B cell (primary cell): ENCODE results near the gene EDC4.

Experiments
- EZH2 ChIP-seq: IDR thresholded peaks from 2 replicates; pipeline ENCODE4 v1.6.1; 2012; ENCODE audit warnings: borderline replicate concordance, low read depth, mild to moderate bottlenecking, moderate library complexity, low read length; ENCODE audit not compliant: insufficient read depth, poor library complexity, severe bottlenecking
- TF ChIP-seq, protein P1 (sequence below): fragments of 200-600 bp; IDR thresholded peaks from one replicate; pipeline ENCODE4 v1.8.0; 2022; ENCODE audit warnings: antibody characterized with exemption, mild to moderate bottlenecking

DNA sequence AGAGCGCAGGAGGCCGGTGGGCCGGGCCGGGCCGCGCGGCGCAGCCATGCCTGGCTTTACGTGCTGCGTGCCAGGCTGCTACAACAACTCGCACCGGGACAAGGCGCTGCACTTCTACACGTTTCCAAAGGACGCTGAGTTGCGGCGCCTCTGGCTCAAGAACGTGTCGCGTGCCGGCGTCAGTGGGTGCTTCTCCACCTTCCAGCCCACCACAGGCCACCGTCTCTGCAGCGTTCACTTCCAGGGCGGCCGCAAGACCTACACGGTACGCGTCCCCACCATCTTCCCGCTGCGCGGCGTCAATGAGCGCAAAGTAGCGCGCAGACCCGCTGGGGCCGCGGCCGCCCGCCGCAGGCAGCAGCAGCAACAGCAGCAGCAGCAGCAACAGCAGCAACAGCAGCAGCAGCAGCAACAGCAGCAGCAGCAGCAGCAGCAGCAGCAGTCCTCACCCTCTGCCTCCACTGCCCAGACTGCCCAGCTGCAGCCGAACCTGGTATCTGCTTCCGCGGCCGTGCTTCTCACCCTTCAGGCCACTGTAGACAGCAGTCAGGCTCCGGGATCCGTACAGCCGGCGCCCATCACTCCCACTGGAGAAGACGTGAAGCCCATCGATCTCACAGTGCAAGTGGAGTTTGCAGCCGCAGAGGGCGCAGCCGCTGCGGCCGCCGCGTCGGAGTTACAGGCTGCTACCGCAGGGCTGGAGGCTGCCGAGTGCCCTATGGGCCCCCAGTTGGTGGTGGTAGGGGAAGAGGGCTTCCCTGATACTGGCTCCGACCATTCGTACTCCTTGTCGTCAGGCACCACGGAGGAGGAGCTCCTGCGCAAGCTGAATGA lies 30.1 kb upstream of the EDC4 start:
- TF ChIP-seq, protein P1, sequence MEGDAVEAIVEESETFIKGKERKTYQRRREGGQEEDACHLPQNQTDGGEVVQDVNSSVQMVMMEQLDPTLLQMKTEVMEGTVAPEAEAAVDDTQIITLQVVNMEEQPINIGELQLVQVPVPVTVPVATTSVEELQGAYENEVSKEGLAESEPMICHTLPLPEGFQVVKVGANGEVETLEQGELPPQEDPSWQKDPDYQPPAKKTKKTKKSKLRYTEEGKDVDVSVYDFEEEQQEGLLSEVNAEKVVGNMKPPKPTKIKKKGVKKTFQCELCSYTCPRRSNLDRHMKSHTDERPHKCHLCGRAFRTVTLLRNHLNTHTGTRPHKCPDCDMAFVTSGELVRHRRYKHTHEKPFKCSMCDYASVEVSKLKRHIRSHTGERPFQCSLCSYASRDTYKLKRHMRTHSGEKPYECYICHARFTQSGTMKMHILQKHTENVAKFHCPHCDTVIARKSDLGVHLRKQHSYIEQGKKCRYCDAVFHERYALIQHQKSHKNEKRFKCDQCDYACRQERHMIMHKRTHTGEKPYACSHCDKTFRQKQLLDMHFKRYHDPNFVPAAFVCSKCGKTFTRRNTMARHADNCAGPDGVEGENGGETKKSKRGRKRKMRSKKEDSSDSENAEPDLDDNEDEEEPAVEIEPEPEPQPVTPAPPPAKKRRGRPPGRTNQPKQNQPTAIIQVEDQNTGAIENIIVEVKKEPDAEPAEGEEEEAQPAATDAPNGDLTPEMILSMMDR: peak; percentile 43
- TF ChIP-seq EZH2: no peak
